NCI-H2107 treated with DMSO at 0.1 percent for 48 hours (cell line): ENCODE results near the gene KCNMA1.
A peak's percentile ranks its signal among the peaks of the same experiment; 100 is the strongest.

Experiments
- DNase-seq: peaks from one replicate; lab custom pipeline; 2025; ENCODE audit not compliant: unreplicated experiment; lab: John Stamatoyannopoulos, UW

The KCNMA1 gene

DNA sequence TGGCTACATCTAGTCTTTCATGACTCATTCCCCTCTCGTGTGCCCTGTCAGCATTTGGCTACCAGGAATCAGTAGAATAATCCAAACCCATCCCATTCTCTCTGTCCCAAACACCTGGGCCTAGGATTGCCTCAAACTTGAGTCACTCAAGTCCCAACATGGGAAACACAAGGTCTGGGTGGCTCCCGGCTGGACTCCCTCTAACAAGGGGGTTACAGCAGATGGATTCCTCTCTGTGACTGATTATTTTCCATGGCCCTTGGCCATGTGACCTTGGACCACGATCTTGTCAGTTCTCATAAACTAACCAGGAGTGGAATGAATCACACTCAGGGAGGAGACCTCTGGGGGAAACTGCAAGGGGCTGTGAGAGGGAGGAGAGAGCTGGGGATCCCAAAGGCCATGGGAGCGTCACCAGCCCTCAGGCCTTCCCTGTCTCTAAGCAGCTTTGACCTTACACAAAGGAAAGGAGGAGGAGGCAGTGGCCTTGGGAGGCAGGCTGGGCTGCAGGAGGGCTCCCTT, 533.1 kb downstream of the KCNMA1 start:
- no peak for DNase-seq

DNA sequence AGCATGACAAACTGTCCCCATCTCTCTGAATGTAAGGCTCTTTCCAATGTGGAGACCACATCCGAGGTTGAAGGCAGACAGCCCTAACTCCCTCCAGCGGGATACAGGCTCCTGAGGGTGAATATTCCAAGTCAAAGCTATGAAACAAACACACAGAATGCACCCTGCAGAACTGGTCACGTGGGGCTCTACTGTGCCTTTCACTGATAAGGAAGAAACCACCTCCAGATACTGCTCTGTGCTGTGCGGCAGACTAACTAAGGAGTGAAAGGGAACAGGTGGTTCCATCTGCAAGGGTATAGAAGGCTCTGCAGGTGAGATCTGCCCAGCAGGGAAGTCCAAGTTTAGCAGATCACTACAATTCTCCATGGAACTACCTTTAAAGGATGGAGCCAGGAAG, 534.4 kb downstream of the KCNMA1 start:
- no peak for DNase-seq

DNA sequence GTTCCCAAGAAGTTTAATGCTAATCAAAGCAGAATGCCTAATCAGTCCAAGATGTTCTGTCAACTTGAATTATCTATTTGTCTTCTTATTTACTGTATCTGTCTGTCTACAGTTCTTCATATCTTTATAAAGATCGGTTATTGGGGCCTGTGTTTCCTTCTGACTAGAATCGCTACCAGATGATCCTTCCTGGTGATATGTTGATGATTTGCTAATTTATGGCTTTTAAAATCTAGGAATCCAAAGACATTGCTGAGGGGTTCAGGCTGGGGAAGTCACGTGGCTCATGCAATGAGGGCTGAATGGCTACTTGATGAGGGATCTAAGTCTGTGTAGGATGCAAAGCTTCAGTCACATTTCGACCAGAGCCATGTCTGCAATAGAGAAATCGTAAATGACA, 536.3 kb downstream of the KCNMA1 start:
- no peak for DNase-seq

DNA sequence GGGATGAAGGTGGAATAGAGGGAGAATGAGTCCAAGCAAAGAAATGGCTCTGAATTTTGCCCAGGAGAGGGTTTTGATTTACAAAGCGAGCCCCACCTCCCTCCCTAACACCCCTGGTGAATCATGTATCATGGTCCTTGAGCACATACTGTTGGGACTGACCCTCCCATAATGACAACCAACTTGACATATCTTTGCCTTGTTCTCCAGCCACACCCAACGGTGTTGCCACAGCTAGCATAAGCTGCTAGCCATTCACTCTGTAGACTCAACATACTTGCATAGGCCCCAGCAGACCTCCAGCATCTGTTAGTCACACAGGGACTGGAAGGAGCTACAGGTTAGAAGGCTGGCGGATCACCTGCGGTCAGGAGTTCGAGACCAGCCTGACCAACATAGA, 538.5 kb downstream of the KCNMA1 start:
- no peak for DNase-seq

DNA sequence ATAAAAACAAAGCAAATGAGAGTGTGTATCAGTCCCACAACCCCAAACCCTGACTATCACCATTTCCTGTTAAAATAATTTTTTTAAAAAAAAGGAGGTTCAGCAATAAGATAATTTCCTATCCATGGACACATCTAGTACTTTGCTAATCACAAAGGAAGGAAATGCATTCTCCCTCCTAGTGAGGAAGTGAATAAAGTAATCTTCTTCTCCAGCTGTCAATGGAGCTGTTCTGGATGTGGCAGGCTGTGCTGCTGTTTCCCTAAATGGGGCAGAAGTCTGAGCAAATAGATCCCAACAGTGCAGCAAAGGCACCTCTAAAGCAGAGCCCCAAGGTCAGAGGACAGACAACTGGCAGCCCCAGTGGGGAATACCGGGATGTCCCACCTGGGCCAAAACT, 540.0 kb downstream of the KCNMA1 start:
- DNase-seq: no peak

DNA sequence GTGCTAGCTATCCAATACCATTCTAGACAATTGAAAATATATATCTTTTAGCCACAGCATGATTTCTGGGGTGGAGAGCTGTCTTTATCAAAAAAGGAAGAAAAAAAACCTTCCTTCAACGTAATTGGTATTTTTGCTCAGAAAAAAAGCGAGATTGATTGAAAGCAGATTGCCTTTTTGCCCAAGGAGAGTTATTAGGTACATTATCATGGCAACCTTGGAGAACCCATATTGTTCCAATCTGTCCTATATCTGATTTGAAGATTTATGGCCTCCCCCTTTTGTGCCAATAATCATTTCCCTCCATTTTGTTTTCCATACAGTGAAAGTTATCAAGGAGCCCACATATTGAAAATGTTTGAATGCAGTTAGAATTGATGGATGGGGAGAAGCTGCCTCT, 544.5 kb downstream of the KCNMA1 start:
- no peak for DNase-seq

DNA sequence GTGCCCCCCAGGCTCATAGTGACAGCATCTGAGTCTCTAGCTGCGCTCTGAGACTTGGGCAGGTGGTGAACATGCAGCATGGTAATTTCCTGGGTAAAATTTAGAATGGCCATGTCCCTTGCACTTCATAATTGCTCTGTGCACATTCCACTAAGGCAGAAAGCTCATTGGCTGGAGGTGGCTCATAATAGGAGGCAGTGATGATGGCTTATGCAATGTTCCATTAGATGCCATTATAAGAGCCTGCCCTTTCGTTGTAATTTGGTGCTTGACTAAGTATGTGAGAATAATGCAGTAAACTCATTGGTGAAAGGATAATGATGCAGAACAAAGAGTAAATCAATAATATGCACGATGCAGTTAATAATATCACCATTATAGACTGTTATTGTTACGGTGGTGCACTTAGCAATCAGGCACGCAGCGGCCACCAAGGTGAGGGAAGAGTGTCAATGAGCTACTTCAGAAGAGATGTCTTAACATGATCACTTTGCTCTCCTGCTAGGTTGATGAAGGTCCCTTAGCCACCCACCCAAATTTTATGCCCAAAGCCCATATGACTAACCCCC, 545.9 kb downstream of the KCNMA1 start:
- peak; percentile 68 for DNase-seq

DNA sequence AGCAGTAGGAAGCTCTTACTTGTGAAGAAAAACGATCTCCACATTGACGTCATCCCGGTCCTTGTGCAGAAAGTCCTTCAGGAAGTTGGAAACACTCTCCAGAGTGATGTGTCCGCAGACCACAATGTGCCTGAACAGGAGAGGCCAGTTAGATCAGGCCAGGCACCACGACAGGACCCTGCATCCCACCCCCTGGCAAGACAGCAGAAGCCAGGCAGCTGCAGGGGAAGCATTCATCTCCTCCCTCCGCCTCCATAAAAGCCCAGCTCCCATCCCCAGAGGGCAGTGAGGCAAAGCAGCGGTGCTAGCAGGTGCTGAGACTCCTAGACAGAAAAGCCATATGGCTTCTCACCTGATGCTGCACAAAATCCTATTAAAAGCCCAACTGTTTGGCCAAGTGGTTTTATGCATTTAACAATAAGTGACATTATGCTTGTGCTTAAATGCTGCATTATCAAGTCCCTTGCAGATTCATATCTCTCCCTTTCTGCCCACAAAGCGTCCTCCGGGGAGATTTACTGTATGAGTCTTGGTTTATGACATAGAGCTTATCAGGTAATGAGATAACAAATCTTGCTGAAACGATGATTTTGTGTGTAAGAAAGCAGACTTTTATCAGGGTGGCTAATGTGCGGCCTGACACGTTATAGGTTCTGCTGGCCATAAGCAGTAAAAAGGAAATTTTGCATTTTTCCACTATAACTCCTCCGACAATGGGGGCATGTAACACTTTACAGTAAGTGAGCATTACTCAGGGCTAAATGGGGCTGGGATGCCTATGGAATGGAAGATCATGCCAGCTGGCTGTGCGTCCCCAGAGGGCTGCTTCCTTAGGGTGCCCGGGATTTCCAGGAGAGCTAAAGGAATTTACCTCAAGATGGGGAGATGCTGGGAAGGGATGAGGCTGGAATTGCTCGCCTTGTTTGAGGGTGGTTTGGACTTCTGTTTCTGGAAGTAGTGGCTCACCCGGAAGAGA, 546.9 kb downstream of the KCNMA1 start:
- peak; percentile 55 for DNase-seq

DNA sequence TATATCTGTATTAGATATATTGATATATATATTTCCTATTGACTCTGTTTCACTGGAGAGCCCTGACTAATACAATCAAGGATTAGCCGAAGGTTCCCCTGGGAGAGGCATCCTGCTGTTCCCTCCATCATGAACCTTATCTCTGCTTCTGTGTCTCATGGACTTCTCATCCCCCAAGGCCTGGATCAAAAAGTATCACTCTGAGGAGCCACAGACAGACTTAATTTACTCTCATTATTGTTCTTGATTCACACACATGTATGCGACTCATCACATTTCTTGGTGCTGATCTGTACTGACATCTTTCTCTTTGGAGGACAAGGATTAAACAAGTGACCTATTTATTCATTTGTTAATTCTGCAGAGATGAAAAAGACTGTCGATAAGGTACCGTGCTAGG, 550.2 kb downstream of the KCNMA1 start:
- no peak for DNase-seq

DNA sequence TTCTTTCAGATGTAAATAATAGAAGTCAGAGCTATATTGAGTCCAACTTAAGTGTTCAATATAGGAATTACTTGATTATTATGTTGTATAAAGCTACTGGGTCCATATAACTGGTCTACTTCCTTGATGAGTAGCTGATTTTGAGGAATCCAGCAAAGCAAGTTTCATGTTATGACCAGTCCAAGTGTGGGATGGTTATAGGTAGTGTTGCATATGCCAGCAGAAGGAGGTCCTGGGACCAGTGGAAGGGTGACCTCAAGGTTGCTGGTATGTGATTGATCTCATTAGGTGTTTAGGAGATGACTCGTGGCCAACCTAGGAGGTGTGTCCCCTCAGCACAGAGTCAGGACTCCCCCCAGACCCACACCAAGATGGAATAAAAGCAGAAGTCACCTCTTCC, 551.5 kb downstream of the KCNMA1 start:
- DNase-seq: no peak

DNA sequence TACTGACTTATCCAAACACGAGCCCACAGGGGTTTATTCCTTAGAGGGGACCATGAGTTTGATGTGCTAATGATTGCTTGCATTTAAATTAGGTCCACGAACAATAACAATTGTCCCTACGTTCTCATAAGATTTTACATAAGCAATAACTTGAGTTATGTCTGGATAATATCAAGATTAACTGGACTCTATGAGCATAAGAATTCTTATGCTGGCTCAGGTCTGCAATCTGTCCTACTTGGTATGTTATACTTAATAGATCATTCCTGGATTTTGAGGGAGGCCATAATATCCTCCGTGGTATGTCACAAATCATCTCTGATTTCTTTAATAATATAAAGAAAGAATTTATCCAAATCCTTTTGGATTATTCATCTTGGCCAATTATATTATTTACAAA, 552.3 kb downstream of the KCNMA1 start:
- no peak for DNase-seq

DNA sequence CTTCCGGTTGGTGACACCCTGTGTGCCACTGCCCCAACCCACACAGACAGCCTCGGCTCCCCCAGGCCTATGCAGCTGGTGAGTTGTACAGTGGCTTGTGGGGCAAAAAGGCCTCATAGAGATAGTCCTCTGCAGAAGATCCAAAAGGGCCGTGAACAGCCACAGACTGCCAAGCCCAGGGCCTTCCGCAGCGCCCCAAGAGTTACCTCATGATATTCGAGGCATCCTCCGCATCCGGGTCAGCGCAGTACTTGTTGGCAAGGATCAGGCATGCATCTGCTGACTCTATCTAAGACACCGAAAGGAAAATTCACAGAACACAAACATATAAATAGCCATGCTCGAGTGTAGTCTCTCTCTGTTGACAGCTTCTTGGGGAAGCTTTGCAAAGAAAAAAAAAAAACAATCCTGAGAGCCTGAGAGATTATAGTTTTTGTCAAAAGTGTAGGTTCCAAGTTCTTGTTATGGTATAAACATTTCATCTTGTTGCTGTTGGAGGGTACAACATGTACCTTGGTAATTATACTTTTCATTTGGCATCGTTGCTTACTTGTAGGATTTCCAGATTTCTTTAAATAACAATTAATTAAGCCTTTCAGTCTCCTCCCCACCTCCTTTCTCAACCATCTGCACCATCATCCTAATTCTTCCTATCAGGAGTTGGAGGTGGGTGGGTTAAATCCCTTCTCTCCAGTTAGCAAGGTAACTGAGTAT, 553.0 kb downstream of the KCNMA1 start:
- no peak for DNase-seq

DNA sequence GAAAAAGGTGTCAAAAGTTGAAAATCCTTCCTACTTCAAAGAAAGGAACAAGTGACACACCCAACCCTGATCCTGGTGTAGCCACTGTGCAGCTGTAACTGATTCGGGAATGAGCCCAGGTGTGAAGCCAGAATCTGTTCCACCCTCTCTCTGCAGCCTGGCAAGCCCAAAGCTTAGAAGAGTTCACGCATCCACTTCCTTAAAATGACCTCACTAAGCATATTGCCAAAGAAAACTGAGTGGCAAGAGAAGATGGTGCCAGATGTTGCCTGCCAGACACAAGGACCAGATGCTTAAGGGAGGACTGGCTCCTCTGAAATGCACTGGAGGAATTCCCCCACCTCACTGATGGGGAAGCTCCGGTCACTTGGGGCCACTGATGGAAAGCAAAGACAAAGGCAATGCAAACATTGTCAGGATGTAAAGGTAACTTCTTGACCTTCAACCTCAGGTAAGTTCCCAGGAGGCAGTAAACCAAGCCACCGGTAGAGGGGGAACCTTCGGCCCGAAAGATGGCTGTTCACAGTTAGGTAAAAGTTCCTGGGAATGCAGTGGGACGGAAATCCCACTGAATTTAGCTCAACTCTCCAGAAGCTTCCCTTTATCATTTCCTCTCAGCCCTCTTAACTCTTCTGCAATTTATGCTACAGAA, 554.9 kb downstream of the KCNMA1 start:
- no peak for DNase-seq

DNA sequence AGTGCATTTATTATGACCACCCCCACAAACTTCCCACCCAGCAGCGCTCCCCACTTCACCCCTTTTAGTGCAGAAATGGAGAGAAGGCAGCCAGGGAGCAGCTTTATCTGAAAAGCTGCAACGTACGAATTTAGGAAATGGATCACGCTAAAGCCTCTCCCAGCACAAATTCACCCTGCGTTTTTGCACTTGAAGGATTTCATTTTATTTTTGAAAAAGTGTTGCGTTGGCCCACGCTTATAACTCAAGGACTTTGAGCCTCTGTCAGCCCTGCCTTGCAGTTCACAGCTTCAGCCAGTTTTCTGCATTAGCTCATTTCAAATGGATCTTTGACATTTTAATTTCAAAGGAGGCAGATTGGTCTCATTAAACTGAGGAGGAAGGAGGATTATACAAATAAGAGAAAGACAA, 556.1 kb downstream of the KCNMA1 start:
- no peak for DNase-seq

DNA sequence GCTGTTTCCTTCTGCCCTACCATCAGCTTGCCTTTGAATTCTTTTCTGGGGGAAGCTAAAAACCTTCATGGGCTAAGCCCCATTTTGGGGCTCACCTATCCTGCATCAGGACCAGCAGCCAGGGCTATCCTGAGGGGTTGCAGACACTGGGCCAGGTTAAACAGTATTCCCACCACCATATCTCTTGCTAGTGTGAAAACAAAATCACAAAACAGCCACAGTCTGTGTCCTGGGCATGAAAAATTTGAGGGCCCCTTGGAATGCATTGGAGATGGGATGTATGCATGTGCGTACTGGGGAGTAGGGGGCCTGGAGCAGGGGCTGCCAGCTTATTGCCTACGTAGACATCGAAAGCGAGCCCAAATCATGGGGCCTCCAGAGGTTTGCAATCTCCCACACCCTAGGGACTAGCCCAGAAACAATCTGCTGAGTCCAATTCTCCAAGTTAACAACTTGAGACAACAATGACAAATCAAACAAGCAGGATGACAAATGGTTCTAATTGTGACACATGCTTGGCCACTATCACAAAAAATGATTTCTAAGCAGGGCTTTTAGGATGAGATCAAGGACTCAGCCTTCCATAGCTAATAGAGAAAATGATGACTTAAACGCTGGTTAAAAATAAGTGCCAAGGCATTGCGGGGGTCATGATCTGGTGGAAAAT, 557.1 kb downstream of the KCNMA1 start:
- DNase-seq: no peak

DNA sequence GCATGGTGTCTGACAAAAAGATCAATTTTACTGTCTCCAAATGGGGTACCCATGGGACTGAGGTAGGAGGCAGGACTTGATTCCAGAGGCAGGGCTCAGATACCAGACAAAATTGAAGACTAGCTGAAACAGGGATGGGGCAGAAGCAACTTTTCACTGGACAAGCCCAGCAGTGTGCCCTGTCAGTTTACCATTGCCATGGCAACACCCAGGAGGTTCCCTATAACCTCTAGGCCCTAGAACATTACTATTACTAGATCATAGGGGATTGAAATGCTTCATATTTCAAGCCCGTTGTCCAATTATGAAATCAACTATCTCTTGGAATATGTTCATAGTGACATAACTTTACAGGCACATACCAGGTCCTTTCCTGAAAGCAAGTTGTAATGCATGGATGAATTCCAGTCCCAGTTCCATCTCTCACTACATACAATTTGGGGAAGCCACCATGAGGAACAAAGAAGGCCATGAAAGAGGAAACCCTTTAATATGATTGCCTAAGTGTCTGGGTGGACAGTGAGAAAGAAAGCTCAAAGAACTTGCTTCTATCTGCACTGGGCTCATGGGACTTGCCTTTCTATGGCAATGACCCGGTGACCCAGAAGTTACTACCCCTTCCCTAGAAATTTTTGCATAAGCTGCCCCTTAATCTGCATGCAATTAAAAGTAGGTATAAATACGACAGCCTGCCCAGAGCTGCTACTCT, 557.9 kb downstream of the KCNMA1 start:
- DNase-seq: no peak

DNA sequence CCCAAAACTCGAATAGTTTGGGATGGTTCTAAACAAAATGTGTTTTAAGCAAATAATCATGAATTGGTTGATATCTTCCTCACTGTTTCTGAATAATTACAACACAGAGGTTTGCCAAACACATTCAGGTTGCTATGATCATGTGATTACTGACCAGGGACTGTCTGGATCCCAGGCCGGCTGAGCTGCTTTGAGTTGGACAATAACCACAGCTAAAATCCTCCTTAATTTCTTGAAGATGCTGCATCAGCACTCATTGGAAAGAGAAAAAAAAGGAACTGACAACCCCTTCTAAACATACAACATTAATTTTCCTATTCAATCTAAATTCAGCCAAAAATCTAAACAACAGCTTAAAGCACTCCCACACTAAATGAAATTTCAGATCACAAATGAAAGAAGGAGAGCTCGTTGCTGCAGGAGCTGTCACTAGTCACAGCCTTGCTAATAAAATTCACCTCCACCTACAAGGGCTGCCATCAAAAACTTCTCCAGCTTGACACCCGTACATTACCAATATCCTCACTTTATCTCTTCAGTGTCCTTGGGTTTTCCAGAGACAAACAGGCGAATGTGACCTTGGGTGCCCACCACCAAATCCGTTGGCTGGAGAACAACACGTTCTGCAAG, 560.2 kb downstream of the KCNMA1 start:
- no peak for DNase-seq

DNA sequence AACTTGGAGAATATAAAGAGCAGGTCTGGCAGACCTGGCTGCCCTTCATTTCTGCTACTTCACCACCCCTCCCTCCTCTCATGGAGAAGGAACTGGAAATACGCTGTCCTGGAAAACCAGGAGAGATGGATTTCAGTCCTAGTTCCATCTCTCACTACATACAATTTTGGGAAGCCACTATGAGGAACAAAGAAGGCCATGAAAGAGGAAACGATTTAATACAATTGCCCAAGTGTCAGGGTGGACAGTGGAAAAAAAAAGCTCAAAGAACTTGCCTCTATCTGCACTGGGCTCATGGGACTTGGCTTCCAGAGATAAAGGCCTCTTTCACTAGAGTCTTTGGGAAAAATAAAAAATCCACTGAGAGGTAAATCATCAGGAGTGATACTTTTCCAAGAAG, 561.7 kb downstream of the KCNMA1 start:
- DNase-seq: no peak

DNA sequence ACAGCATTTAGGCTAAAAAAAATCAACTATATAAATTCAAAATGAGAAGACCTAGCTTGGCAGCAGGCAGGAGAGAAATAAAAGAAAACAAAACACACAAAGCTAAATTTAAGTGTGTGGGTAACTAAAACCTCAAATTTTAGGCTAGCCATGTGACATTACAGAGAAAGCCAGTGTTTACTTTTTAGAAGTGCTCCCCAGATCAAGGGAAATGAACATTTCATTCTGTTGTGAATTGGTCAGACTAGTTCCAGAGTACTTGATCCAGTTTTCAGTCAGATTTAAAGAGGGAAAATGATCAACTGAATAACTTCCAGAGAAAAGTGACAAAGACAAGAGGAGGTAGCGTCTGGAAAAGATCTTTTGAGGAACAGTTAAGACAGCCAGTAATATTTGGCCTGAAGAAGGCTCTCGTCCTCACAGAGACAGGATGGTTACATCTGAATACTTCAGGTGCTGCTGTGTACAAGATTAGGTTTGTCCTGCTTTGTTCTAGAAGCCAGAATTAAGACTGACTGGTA, 563.4 kb downstream of the KCNMA1 start:
- DNase-seq: no peak

DNA sequence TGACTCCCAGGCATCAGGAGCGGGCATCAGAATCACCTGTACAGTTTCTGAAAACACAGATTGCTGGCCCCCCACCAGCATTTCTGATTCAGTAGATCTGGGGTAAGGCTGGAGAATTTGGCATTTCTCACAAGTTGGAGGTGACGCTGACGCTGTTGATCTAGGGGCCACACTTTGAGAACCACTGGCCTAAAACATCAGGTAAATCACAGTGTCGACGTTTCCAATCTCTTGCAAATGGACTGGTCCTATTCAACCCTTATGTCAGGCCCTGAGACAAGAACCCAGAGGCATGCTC, 564.0 kb downstream of the KCNMA1 start:
- no peak for DNase-seq
